CD4-positive, alpha-beta T cell (primary cell): ENCODE results near the gene NUP133. TPM values are rescaled to one million over a fixed set of nuclear protein-coding genes. Genes with fewer than 3 reads are reported as not detected.

Experiments used
- ATAC-seq: fragments of 200-7000 bp; cut with Tn5 transposase; one replicate; pipeline ENCODE4 v1.10.0; 2022; ENCODE audit warnings: mild to moderate bottlenecking; ENCODE audit not compliant: poor library complexity
- CTCF ChIA-PET: fragments of 350-600 bp; sonication (Branson Sonifier 250); formaldehyde crosslinking; loops from one replicate; lab custom pipeline; 2021; ENCODE audit warnings: antibody characterized with exemption, inconsistent platforms; lab: Charles Lee
- POLR2A ChIA-PET: fragments of 350-600 bp; sonication (Branson Sonifier 250); formaldehyde crosslinking; loops from one replicate; lab custom pipeline; 2021; ENCODE audit warnings: antibody characterized with exemption, inconsistent platforms; lab: Charles Lee
- DNase-seq, 14 experiments: peaks; one replicate each; pipeline ENCODE4 v3.0.0-alpha.2; 2013 to 2020; ENCODE audit warnings: mixed read lengths in 2 of 14
- H3K27ac ChIP-seq, 2 donors: one replicate each; pipeline versions ENCODE4 v1.5.1 to v1.7.0; 2013; ENCODE audit warnings: low read length in 2 of 2, low read depth in 1 of 2, mild to moderate bottlenecking in 1 of 2
- H3K27me3 ChIP-seq, 2 experiments: 1 replicate in 1 of 2; 2 replicates in 1 of 2; pipeline versions ENCODE4 v1.6.1 to v1.7.0; 2013; ENCODE audit warnings: low read length in 2 of 2, control low read depth in 1 of 2, mild to moderate bottlenecking in 1 of 2, moderate library complexity in 1 of 2; ENCODE audit not compliant: insufficient read depth in 2 of 2, control insufficient read depth in 1 of 2
- H3K36me3 ChIP-seq: one replicate; pipeline ENCODE4 v1.6.1; 2013; ENCODE audit warnings: low read length, control low read depth; ENCODE audit not compliant: insufficient read depth
- H3K4me1 ChIP-seq: one replicate; pipeline ENCODE4 v1.6.1; 2013; ENCODE audit warnings: low read length, control low read depth; ENCODE audit not compliant: insufficient read depth
- H3K4me3 ChIP-seq: one replicate; pipeline ENCODE4 v1.5.1; 2013; ENCODE audit warnings: mild to moderate bottlenecking, low read length, moderate library complexity
- H3K9me3 ChIP-seq, 2 experiments: 1 replicate in 1 of 2; 2 replicates in 1 of 2; pipeline versions ENCODE4 v1.6.1 to v1.7.0; 2013; ENCODE audit warnings: low read length in 2 of 2, mild to moderate bottlenecking in 2 of 2, control low read depth in 1 of 2, moderate library complexity in 1 of 2; ENCODE audit not compliant: control insufficient read depth in 1 of 2, insufficient read depth in 1 of 2
- H3K27ac Mint-ChIP-seq: one replicate; pipeline ENCODE4 v1.8.0; 2020; ENCODE audit warnings: mixed read lengths
- H3K27me3 Mint-ChIP-seq: one replicate; pipeline ENCODE4 v1.8.0; 2021; ENCODE audit warnings: mixed read lengths
- H3K36me3 Mint-ChIP-seq: one replicate; pipeline ENCODE4 v1.8.0; 2021; ENCODE audit warnings: low read depth, mixed read lengths
- H3K4me1 Mint-ChIP-seq: one replicate; pipeline ENCODE4 v1.8.0; 2021; ENCODE audit warnings: low read depth, mixed read lengths
- H3K4me3 Mint-ChIP-seq: one replicate; pipeline ENCODE4 v1.8.0; 2020; ENCODE audit warnings: mild to moderate bottlenecking, mixed read lengths
- H3K9me3 Mint-ChIP-seq: one replicate; pipeline ENCODE4 v1.8.0; 2020; ENCODE audit warnings: mixed read lengths
- CTCF ChIP-seq: fragments of 200-600 bp; IDR thresholded peaks from one replicate; pipeline ENCODE4 v1.8.0; 2022; ENCODE audit warnings: antibody characterized with exemption, mild to moderate bottlenecking
- intact Hi-C, 2 experiments: fragments of 100-400 bp; cut with DNase I in 1 of 2; cut with micrococcal nuclease in 1 of 2; formaldehyde crosslinking; loops; one replicate each; pipeline versions ENCODE4 v1.15.1 to v1.9.0; 2023 to 2025; cut with DNase I, micrococcal nuclease
- total RNA-seq, 174 experiments: library from RNA in 2 of 174; stranded (reverse) in 2 of 174; gene quantifications; one replicate each; pipeline ENCODE4 v1.2.3 and lab custom pipeline; 2021 to 2026

NUP133 gene
- total RNA-seq, 2 experiments from 2014 or later: 42.0 to 45.3 TPM

- Histone ChIP-seq H3K36me3 (peaks cover 87% of the 10 kb centered on the region), H3K27me3 (no peaks in the 10 kb centered on the region), H3K27ac (no peak overlapping the region), H3K9me3 (no peaks in the 10 kb centered on the region), H3K4me3 (no peak overlapping the region), H3K4me1 (no peaks in the 10 kb centered on the region)
- intact Hi-C loops: no loop called here
- no peak for ATAC-seq
- ChIA-PET POLR2A (interaction anchor here (0.6 kb wide), 1 partner anchor 169 kb away, joined by 3 read pairs; no protein-coding TSS in a partner anchor), CTCF (no interaction called here)
- Mint-ChIP-seq H3K9me3 (no peaks in the 10 kb centered on the region), H3K27ac (no peak overlapping the region), H3K36me3 (peaks cover 81% of the 10 kb centered on the region), H3K27me3 (no peaks in the 10 kb centered on the region), H3K4me3 (no peak overlapping the region), H3K4me1 (peaks cover 7% of the 10 kb centered on the region)
- DNase-seq: no peak
- no peak for TF ChIP-seq CTCF
Measured at GRCh38 chr1:229495782-229496181, 12.4 kb downstream of the NUP133 start.

- ATAC-seq (no peak), DNase-seq (no peak)
- Mint-ChIP-seq H3K4me3 (no peak overlapping the region), H3K9me3 (no peaks in the 10 kb centered on the region), H3K36me3 (peaks cover 79% of the 10 kb centered on the region), H3K27me3 (no peaks in the 10 kb centered on the region), H3K27ac (no peak overlapping the region), H3K4me1 (peaks cover 2% of the 10 kb centered on the region)
- H3K27me3 ChIP-seq: no peaks in the 10 kb centered on the region
- no peak overlapping the region for H3K4me3 ChIP-seq
- no peaks in the 10 kb centered on the region for H3K9me3 ChIP-seq
- no peak overlapping the region for H3K27ac ChIP-seq
- ChIA-PET CTCF (interaction anchor here (1.6 kb wide), 1 partner anchor 27 kb away, joined by 6 read pairs; no protein-coding TSS in a partner anchor), POLR2A (no interaction called here)
- no peaks in the 10 kb centered on the region for H3K4me1 ChIP-seq
- TF ChIP-seq CTCF: no peak
- intact Hi-C loops: loop anchor here in 1 of 2 experiments (5.0 to 10.0 kb wide), 2 partner anchors 755 to 822 kb away; no protein-coding TSS in a partner anchor
- peaks cover 72% of the 10 kb centered on the region for H3K36me3 ChIP-seq
Measured at GRCh38 chr1:229487181-229487580, 21.0 kb downstream of the NUP133 start.

- Histone ChIP-seq H3K36me3 (peaks cover 74% of the 10 kb centered on the region), H3K9me3 (no peaks in the 10 kb centered on the region), H3K4me3 (no peak overlapping the region), H3K4me1 (no peaks in the 10 kb centered on the region), H3K27me3 (no peaks in the 10 kb centered on the region), H3K27ac (no peak overlapping the region)
- Mint-ChIP-seq H3K4me3 (no peak overlapping the region), H3K36me3 (peaks cover 88% of the 10 kb centered on the region), H3K27me3 (no peaks in the 10 kb centered on the region), H3K27ac (no peak overlapping the region), H3K9me3 (no peaks in the 10 kb centered on the region), H3K4me1 (peaks cover 5% of the 10 kb centered on the region)
- no peak for TF ChIP-seq CTCF
- no peak for DNase-seq
- ChIA-PET CTCF (no interaction called here), POLR2A (no interaction called here)
- no peak for ATAC-seq
- intact Hi-C loops: loop anchor here in 1 of 2 experiments (5.0 to 10.0 kb wide), 2 partner anchors 753 to 821 kb away; no protein-coding TSS in a partner anchor
Measured at GRCh38 chr1:229485318-229485717, 22.8 kb downstream of the NUP133 start.
